Medulla oblongata (tissue), 1 donor: ENCODE data around the gene PGGHG.
"Not testable (repeated sequence)": the region's sequence is repeated elsewhere in the genome, so short reads cannot be mapped to it uniquely, and the experiment has no call there.

ENCODE experiments used
- DNase-seq: peaks from one replicate; pipeline ENCODE4 v3.0.0-alpha.2; 2015; ENCODE audit errors: extremely low spot score

Gene PGGHG

GRCh38 chr11:313787-314553 is 25.0 kb downstream of the PGGHG start, which contains the start of gene IFITM1:
IFITM1 (plus strand) TSS chr11:314040; CDS start chr11:314171, 131 bp downstream.
- peak; percentile 42 for DNase-seq

GRCh38 chr11:314554-314875 is 25.6 kb downstream of the PGGHG start:
- DNase-seq = not testable (repeated sequence)

- DNase-seq = no peak
These were observed 26.1 kb downstream of the PGGHG start for GRCh38 chr11:315051-315481.

- no peak for DNase-seq
These were observed 26.6 kb downstream of the PGGHG start for GRCh38 chr11:315516-315994.

GRCh38 chr11:316031-316701 is 27.2 kb downstream of the PGGHG start:
- no peak for DNase-seq

- DNase-seq = no peak
These were observed 28.0 kb downstream of the PGGHG start for GRCh38 chr11:316891-317301.

GRCh38 chr11:317668-318404 is 28.9 kb downstream of the PGGHG start:
- not testable (repeated sequence) for DNase-seq

GRCh38 chr11:318405-319120 is 29.6 kb downstream of the PGGHG start:
- not testable (repeated sequence) for DNase-seq

GRCh38 chr11:319121-319887 is 30.4 kb downstream of the PGGHG start:
- not testable (repeated sequence) for DNase-seq

- DNase-seq = not testable (repeated sequence)
These were observed 31.0 kb downstream of the PGGHG start for GRCh38 chr11:319888-320273.

GRCh38 chr11:324156-324555 is 35.2 kb downstream of the PGGHG start:
- no peak for DNase-seq

- not testable (repeated sequence) for DNase-seq
These were observed 35.9 kb downstream of the PGGHG start for GRCh38 chr11:324593-325517.

GRCh38 chr11:325796-326591 is 37.1 kb downstream of the PGGHG start:
- DNase-seq = no peak

- DNase-seq = no peak
These were observed 37.6 kb downstream of the PGGHG start for GRCh38 chr11:326592-326841.

- peak; percentile 83 for DNase-seq
These were observed 38.1 kb downstream of the PGGHG start for GRCh38 chr11:326842-327580.

GRCh38 chr11:327581-327923 is 38.6 kb downstream of the PGGHG start:
- DNase-seq = no peak

- DNase-seq = no peak
These were observed 39.1 kb downstream of the PGGHG start for GRCh38 chr11:328012-328411.

- DNase-seq = not testable (repeated sequence)
These were observed 39.7 kb downstream of the PGGHG start for GRCh38 chr11:328516-329100.
